ENCODE data around the gene PTN.

- TF ChIP-seq CTCF (IDR thresholded peaks at IDR 0.05; ENCODE audit: insufficient read depth, low read length) (no peak), POLR2AphosphoS5 (IDR thresholded peaks at IDR 0.05; ENCODE audit: low read depth) (no peak), SPI1 (IDR thresholded peaks at IDR 0.05; ENCODE audit: borderline replicate concordance, low read depth) (no peak), GABPA (IDR thresholded peaks at IDR 0.05; ENCODE audit: low read depth) (no peak)
- TF ChIP-seq, protein P1, sequence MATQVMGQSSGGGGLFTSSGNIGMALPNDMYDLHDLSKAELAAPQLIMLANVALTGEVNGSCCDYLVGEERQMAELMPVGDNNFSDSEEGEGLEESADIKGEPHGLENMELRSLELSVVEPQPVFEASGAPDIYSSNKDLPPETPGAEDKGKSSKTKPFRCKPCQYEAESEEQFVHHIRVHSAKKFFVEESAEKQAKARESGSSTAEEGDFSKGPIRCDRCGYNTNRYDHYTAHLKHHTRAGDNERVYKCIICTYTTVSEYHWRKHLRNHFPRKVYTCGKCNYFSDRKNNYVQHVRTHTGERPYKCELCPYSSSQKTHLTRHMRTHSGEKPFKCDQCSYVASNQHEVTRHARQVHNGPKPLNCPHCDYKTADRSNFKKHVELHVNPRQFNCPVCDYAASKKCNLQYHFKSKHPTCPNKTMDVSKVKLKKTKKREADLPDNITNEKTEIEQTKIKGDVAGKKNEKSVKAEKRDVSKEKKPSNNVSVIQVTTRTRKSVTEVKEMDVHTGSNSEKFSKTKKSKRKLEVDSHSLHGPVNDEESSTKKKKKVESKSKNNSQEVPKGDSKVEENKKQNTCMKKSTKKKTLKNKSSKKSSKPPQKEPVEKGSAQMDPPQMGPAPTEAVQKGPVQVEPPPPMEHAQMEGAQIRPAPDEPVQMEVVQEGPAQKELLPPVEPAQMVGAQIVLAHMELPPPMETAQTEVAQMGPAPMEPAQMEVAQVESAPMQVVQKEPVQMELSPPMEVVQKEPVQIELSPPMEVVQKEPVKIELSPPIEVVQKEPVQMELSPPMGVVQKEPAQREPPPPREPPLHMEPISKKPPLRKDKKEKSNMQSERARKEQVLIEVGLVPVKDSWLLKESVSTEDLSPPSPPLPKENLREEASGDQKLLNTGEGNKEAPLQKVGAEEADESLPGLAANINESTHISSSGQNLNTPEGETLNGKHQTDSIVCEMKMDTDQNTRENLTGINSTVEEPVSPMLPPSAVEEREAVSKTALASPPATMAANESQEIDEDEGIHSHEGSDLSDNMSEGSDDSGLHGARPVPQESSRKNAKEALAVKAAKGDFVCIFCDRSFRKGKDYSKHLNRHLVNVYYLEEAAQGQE (IDR thresholded peaks at IDR 0.05; ENCODE audit: insufficient replicate concordance, low read depth) = no peak
Measured at GRCh38 chr7:137351941-137352340, 8.4 kb upstream of the PTN start.

Data from HL-60 (cell line).